ENCODE data around the gene TP53I3.
A peak's percentile ranks its signal among the peaks of the same experiment; 100 is the strongest.
"Not testable (repeated sequence)": the region's sequence is repeated elsewhere in the genome, so short reads cannot be mapped to it uniquely, and the experiment has no call there.

The TP53I3 gene

DNA sequence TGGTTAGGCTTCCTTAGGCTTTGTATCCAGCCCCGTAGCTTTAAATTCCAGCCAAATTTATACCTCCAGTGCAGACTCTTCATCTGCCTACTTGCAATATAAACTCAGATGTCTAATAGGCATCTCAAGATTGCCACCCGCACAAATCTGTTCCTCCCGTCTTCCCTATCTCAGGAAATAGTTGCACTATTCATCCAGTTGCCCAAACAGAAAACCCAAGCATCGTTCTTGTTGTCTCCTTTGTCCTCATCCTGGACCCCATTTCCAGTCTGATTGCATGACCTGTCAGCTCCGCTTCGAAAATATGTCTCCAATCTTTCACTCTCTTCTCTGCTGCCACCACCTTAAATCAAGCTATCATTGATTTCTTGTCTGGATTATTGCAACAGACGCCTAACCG, 32.8 kb downstream of the TP53I3 start:
- no peak for DNase-seq

DNA sequence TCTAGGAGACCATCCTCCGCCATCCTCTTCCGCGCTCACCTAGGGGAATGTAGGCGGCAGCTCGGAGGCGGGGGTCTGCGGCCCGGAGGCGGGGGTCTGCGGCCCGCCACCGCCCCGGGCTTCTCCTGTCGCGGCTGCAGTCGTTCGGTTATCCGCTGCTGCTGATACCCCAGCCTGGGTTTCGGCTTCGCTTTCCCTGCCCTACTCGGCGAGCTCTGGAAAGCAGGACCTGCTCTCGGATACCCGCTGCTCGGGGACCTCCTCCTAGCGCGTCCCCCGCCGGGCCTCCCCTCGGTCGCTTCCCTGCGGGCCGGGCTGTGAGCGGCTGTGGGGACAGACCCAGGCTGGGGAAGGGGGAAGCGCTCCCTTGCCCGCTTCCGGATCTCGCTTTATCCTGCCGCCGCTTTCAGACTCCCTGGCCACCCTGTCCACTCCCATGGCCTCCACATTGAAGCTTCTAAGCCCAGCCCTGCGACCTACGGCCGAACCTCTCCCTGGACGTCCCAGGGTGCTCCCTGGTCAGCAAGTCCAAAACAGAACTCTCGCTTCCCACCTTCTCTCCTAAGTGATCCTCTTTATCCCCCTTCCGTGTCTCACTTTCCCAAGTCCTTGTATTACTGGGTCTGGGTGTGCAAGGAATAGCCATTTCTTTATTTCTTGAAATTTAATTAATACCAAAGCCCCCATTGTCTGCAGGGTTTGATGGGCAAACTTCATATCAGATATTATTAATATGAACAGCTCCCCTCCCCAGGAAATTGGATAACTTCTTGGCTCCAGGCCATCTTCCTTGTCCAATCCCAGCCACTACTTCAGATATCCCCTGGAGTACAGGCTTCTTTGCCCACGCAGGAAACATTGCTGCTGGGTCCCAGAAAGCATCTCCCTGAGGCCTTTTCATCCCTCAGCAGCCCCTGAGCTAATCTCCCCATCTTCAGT, 34.3 kb downstream of the TP53I3 start:
- DNase-seq: no peak

DNA sequence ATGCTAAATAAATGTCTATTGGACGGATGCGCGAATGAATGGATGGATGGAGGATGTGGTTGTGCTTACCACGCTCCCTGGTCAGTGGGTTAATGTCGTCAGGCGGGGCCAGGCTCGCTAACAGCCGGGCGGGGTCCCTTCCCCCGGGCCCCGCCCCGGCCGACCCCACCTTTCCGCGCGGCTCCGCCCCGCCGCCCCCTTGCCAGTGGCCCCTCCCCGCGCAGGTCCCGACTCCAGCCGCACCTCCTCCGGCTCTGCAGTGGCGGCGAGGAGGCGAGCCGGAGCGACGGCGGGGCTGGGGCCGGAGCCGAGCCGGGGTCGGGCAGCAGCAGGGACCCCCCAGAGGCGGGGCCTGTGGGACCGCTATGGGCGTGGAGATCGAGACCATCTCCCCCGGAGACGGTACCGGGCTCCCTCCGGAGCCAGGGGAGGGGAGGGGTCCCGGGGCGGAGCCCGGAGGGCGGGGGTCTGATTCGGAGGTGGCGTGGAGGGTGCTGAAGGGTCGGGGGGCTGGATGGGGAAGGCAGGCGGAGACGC, 35.1 kb downstream of the TP53I3 start, which contains the start of gene FKBP1B:
Gene FKBP1B (plus strand): TSS at position 257 of the 537 bp plus-strand sequence. CDS start 109 bp downstream, at position 366.
- peak; percentile 39 for DNase-seq

DNA sequence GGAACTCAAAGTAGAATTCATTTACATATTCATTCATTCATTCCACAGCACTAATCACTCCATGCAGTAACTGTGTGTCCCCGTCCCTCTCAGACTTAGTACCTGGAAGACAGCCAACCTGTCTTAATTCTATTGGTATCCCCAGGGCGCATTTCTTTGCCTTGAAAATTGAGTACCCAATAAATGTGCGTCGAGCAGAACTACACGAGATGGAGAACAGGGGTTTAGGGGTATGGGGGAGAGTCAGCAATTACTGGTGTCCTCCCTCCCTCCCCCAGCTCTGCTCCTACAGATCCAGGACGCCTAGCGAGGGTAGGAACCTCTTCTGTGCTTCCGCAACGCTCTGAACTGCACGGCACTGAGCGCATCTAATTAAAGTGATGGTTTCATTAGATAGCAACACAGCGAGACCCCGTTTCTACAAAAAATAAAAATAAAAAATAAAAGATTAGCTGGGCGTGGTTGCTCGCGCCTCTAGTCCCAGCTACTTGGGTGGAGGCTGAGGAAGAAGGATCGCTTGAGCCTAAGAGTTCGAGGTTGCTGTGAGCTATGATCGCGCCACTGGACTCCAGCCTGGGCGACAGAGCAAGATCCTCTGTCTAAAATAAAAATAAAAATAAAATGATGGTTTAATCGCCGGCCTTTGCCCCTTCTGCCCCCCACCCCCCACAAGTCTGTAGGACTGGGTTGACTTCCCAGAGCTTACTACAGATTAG, 35.7 kb downstream of the TP53I3 start:
- DNase-seq: no peak

DNA sequence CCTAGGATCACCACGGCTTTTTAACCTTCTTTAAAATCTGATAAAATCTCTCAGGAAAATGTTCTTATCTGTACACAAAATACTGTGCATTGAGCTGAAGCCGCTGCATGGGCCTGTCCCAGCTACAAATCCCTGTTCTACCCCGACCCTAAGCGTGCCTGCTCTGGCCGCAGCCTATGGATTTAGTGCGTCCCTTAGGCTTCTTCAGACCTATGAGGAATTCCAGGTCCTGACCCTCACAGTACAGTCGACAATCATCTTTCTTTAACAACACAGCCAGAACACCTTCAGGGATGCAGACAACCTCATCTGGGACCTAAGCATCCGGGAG, 37.0 kb downstream of the TP53I3 start:
- no peak for DNase-seq

DNA sequence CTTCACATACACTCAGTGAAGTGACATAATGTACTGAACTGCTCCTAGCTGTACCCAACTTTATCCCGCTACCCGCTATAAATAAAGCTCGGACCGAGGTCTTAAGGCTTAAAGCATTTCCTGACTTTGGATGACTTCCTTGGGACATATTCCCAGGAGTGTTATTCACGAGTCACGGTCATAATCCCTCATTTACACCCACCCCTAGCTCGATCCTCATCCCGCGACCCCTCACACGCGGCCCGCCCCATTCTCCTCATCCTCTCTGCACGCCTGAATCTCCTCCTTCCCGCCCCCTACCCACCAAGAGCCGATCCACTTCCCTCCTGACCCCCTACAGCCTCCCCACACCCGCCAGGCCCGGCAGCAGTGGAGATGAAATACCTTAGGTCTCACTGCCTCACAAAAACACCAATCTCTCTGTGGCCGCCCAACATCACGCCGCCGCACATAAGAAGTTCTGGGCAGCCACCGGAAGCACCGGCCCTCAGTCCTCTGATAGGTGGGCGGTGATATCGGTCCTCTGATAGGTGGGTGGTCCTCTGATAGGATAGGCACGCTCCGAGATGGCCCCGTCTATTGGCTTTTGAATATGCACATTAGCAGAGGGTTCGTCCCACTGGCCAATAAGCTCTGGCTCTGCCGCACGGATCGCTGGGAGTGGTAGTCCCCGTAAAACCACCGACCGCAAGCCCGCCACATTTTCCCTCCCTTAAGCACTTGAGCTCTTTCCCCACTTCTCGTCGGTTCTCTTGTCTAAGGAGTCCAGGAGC, 37.5 kb downstream of the TP53I3 start, which contains the start of gene WDCP:
Gene WDCP (minus strand): TSS at position 462 of the 773 bp plus-strand sequence. CDS start 7,897 bp downstream, outside the sequence.
- DNase-seq: peak; percentile 99

DNA sequence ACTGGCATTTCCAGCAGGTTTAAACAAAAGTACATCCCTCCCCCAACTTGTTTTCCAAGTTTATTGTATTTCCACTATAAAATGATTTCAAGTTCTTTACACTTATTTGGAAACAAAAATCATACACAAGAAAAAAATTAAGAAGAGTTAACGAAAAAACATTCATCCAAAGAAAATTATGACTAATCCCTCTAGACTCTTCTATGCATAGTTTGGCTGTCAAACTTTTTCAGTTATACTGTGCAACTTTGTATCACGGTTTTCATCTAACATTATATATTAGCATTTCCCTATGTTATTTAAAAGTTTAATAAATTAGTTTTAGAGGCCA, 38.1 kb downstream of the TP53I3 start:
- no peak for DNase-seq

DNA sequence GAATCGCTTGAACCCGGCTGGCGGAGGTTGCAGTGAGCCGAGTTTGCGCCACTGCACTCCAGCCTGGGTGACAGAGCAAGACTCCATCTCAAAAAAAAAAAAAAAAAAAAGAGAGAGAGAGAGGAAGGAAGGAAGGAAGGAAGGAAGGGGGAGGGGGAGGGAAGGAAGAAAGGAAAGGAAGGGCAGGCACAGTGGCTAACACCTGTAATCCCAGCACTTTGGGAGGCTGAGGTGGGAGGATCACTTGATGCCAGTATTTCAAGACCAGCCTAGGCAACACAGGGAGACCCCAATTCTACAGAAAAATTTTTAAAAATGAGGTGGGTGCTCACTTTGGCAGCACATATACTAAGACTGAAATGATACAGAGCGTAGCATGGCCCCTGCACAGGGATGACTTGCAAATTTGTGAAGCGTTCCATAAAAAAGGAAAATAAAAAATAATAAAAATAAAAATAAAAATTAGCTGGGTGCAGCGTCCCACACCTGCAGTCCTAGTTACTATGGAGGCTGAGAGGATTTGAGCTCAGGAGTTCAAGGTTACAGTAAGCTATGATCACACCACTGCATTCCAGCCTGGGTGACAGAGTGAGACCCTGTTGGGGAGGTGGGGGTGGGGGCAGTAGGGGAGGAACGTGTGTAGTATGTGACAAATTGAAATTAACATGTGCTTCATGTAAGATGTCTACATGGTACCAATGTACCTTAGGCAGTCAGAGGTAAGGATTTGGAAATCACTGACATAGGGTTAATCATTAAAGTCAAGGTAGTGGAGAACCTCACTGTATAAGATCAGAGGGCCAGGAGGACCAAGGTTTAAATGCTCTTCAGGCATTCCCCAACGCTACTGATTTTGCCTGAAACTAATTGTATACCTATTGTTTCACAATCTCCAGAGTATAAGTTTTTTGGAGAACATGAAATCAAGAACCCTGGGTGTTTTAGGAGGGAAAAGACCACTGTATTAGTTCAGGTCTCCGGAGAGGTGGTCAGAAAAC, 38.8 kb downstream of the TP53I3 start:
- DNase-seq: no peak

DNA sequence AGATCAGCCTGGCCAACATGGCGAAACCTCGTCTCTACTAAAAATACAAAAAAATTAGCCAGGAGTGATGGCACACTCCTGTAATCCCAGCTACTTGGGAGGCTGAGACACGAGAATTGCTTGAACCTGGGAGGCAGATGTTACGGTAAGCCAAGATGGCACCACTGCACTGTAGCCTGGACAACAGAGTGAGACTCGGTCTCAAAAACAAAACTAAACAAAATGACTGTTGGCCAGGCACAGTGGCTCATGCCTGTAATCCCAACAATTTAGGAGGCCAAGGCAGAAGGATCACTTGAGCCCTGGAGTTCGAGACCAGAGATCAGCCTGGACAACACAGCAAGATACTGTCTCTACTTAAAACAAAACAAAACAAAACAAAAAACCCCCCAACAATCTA, 41.5 kb downstream of the TP53I3 start:
- not testable (repeated sequence) for DNase-seq

DNA sequence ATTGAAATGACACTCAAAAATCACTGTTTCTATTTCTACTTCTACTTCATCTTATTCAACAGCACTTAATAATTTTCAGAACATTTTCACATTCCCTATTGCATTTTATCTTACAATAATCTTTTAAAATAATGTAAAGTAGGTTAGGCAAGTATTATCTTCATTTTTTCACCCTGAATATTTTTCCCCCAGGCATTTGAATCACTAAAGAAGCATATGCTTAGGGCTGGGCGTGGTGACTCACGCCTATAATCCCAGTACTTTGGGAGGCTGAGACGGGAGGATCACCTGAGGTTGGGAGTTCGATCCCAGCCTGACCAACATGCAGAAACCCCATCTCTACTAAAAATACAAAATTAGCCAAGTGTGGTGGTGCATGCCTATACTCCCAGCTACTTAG, 44.1 kb downstream of the TP53I3 start:
- no peak for DNase-seq

DNA sequence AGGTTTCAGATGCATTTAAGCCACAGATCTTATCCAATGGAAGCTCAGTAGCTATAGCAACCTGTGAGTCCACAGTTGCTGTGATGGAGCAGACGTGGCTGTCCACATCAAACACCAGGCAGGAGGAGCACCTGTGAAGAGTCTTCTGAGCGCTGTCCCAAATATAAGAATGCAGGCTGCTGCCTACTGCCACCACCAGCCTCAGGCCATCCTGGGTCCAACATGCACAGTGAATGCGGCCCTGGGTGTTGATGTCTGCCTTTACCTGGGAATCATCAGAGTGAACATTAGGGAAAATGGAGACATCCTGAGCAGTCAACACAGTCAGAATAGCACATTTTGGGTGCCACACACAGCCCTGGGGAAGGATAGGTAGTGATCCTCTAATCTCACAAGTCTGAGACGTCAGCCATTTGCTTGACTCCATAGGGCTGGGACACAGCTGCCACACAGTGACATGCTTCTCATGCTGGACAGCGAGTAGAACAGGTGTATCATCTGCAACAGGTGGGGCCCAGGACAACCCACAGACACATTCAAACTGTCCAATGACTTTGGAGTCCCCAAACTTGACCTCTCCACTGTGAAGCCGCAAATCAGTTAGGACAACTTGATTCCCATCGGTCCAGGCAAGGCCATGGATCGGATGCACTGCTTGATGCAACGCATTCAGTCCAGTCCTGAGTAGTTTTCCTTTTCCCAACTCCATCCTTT, 45.7 kb downstream of the TP53I3 start:
- DNase-seq: no peak
